Glutamatergic neuron (in vitro differentiated cells): ENCODE data around the gene TMEM154. TPM values are rescaled to one million over a fixed set of nuclear protein-coding genes. Genes with fewer than 3 reads are reported as not detected.

ENCODE experiments used
- DNase-seq: peaks from one replicate; pipeline ENCODE4 v3.0.0; 2022
- H3K27ac Mint-ChIP-seq: one replicate; pipeline ENCODE4 v1.8.0; 2020; ENCODE audit warnings: mild to moderate bottlenecking, mixed read lengths, inconsistent platforms; ENCODE audit not compliant: unreplicated experiment
- H3K27me3 Mint-ChIP-seq: one replicate; pipeline ENCODE4 v1.8.0; 2020; ENCODE audit warnings: mild to moderate bottlenecking, moderate library complexity, mixed read lengths, inconsistent platforms; ENCODE audit not compliant: unreplicated experiment
- H3K36me3 Mint-ChIP-seq: one replicate; pipeline ENCODE4 v1.8.0; 2020; ENCODE audit warnings: mild to moderate bottlenecking, mixed read lengths, inconsistent platforms; ENCODE audit not compliant: unreplicated experiment
- H3K4me1 Mint-ChIP-seq: one replicate; pipeline ENCODE4 v1.8.0; 2020; ENCODE audit warnings: mild to moderate bottlenecking, low read depth, mixed read lengths, inconsistent platforms; ENCODE audit not compliant: unreplicated experiment
- H3K4me3 Mint-ChIP-seq: one replicate; pipeline ENCODE4 v1.8.0; 2020; ENCODE audit warnings: mild to moderate bottlenecking, mixed read lengths, inconsistent platforms; ENCODE audit not compliant: unreplicated experiment
- H3K9me3 Mint-ChIP-seq: one replicate; pipeline ENCODE4 v1.8.0; 2020; ENCODE audit warnings: mild to moderate bottlenecking, moderate library complexity, mixed read lengths, inconsistent platforms; ENCODE audit not compliant: unreplicated experiment
- CTCF ChIP-seq: fragments of 200-600 bp; sonication (generic); IDR thresholded peaks from one replicate; pipeline ENCODE4 v1.5.0; 2021; ENCODE audit not compliant: partially characterized antibody, unreplicated experiment
- total RNA-seq: library from RNA; stranded (reverse); fragmentation: NEBNext Ultra II Directional; extraction: Animal tissue kit (Norgen Biotek cat#: 25700); gene quantifications from one replicate; pipeline ENCODE4 v1.2.1, GENCODE V29; 2021; ENCODE audit not compliant: unreplicated experiment

TMEM154 gene
- total RNA-seq, 1 donor from 2014 or later, result 0.22 TPM

- TF ChIP-seq CTCF, result no peak
- no peaks in the 10 kb centered on the region for H3K4me1 Mint-ChIP-seq
- H3K27me3 Mint-ChIP-seq, result peaks cover 3% of the 10 kb centered on the region
- peaks cover 20% of the 10 kb centered on the region for H3K36me3 Mint-ChIP-seq
- H3K4me3 Mint-ChIP-seq, result no peak overlapping the region
- H3K27ac Mint-ChIP-seq, result no peak overlapping the region
- peaks cover 15% of the 10 kb centered on the region for H3K9me3 Mint-ChIP-seq
- no peak for DNase-seq
Observed at GRCh38 chr4:152659806-152660205, 20.0 kb downstream of the TMEM154 start.

DNA sequence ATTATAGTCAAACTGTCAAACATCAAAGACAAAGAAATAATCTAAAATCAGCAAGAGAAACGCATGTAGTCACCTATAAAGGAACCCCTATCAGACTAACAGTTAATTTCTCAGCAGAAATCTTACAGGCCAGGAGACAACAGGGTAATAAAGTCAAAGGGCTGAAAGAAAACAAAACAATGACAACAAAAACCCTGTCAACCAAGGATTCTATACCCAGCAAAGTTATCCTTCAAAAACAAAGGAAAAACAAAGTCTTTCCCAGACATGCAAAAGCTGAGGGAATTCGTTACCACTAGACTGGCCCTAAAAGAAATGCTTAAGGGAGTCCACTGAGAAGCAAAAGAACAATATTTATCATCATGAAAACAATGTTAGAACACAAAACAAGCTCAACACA, 22.1 kb downstream of the TMEM154 start:
- peaks cover 23% of the 10 kb centered on the region for H3K36me3 Mint-ChIP-seq

DNA sequence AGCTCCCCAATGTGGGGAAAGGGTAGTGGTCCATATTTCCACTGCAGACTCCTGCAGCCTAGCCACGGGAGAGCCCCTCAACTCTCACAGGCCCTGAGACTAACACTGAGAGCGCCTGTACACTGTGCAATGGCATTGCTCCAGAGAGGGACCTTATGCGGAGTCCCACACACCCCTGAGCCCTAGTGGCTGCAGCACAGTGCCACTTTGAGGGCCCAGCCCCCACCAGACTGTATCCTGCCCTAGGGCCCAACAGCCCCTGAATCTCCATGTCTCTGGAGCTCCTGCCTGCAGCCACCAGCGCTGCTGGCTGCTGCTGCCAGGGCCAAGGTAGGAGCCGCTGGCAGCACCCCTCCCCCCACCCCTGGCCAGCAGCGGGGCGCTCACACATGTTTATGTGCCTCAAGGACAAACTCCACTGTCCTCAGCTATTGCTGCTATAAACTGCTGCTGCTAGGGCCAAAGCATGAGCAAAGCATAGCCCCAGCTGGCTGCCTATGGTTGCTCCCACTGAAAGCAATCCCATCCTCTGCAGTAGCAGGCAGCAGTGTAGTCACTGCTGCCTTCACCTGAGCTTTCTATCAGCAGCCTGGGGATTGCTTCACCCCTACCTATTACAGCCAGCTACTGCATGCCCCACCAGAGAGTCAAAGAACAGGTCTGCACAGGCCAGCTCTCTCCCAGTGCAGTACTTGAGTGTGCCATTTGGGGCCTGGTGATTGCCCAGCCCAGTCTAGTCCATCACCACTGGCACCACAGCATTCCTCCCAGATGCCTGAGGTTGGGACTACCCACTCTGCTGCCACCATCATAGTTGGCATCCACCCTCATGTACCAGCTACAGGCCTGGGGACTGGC, 24.3 kb downstream of the TMEM154 start:
- Mint-ChIP-seq H3K4me3 (no peak overlapping the region), H3K27ac (no peak overlapping the region), H3K27me3 (peaks cover 3% of the 10 kb centered on the region), H3K4me1 (no peaks in the 10 kb centered on the region), H3K9me3 (peaks cover 15% of the 10 kb centered on the region), H3K36me3 (peaks cover 23% of the 10 kb centered on the region)
- DNase-seq, result no peak
- TF ChIP-seq CTCF, result no peak

More for the DNA sequence above, 22.1 kb downstream of the TMEM154 start:
- H3K4me3 Mint-ChIP-seq, result no peak overlapping the region
- H3K4me1 Mint-ChIP-seq, result no peaks in the 10 kb centered on the region
- DNase-seq, result no peak
- H3K27me3 Mint-ChIP-seq, result peaks cover 3% of the 10 kb centered on the region
- H3K9me3 Mint-ChIP-seq, result peaks cover 16% of the 10 kb centered on the region
- TF ChIP-seq CTCF, result no peak
- no peak overlapping the region for H3K27ac Mint-ChIP-seq

- peaks cover 6% of the 10 kb centered on the region for H3K9me3 Mint-ChIP-seq
Observed at GRCh38 chr4:152652102-152652501, 27.7 kb downstream of the TMEM154 start.

More at GRCh38 chr4:152652102-152652501, 27.7 kb downstream of the TMEM154 start:
- H3K4me1 Mint-ChIP-seq, result no peaks in the 10 kb centered on the region
- no peak for TF ChIP-seq CTCF
- H3K36me3 Mint-ChIP-seq, result peaks cover 17% of the 10 kb centered on the region
- no peak overlapping the region for H3K27ac Mint-ChIP-seq
- H3K27me3 Mint-ChIP-seq, result peaks cover 3% of the 10 kb centered on the region
- H3K4me3 Mint-ChIP-seq, result no peak overlapping the region
- no peak for DNase-seq
